Measurements from ENCODE around the gene TRIM40.

GRCh38 chr6:30091577-30092381, 44.2 kb upstream of the TRIM40 start:
- TF ChIP-seq CTCF (optimal IDR thresholded peaks at IDR 0.05 in 1 of 3, IDR thresholded peaks at IDR 0.05 in 1 of 3, conservative IDR thresholded peaks at IDR 0.05 in 1 of 3; ENCODE audit: extremely low read depth in 1 of 3, insufficient read depth in 2 of 3, low read length in 3 of 3), result no peak
- no peak for TF ChIP-seq EZH2 (IDR thresholded peaks at IDR 0.05; ENCODE audit: low read length)

Data from keratinocyte (primary cell).